H1 (cell line): ENCODE data around the gene KHDC4. TPM values are rescaled to one million over a fixed set of nuclear protein-coding genes. Genes with fewer than 3 reads are reported as not detected.

Experiments used
- CTCF ChIA-PET: fragments of 300-600 bp; sonication (Branson Sonifier 250); formaldehyde crosslinking; loops from one replicate; lab custom pipeline; 2021; ENCODE audit not compliant: partially characterized antibody; lab: Charles Lee
- POLR2A ChIA-PET: fragments of 300-600 bp; sonication (Branson Sonifier 250); formaldehyde crosslinking; loops from one replicate; lab custom pipeline; 2021; ENCODE audit warnings: inconsistent platforms; ENCODE audit not compliant: partially characterized antibody; lab: Charles Lee
- DNase-seq, 2 experiments: peaks; one replicate each; pipeline versions ENCODE4 v3.0.0 to v3.0.0-alpha.2; 2010 to 2022; ENCODE audit warnings: low spot score in 2 of 2, low read depth in 1 of 2, mixed read lengths in 1 of 2
- FAIRE-seq: peaks from 2 replicates; lab custom pipeline; 2011; peaks lifted over from hg19 to GRCh38; lab: Jason Lieb, UNC
- H2AFZ ChIP-seq: 2 replicates; pipeline ENCODE4 v1.8.1; 2012; ENCODE audit warnings: low read length, inconsistent platforms
- H2AK5ac ChIP-seq: 2 replicates; pipeline ENCODE4 v1.6.1; 2013; ENCODE audit warnings: low read depth, low read length
- H2BK120ac ChIP-seq: replicated peaks from 2 replicates; pipeline ENCODE3; 2013; ENCODE audit warnings: low read depth, low read length, inconsistent platforms
- H2BK12ac ChIP-seq: 2 replicates; pipeline ENCODE4 v1.6.1; 2013; ENCODE audit warnings: low read depth, low read length
- H2BK15ac ChIP-seq: 2 replicates; pipeline ENCODE4 v1.6.1; 2013; ENCODE audit warnings: low read length
- H2BK20ac ChIP-seq: 2 replicates; pipeline ENCODE4 v1.6.1; 2013; ENCODE audit warnings: low read length
- H2BK5ac ChIP-seq: 2 replicates; pipeline ENCODE4 v1.6.1; 2013; ENCODE audit warnings: low read depth, low read length
- H3K14ac ChIP-seq: 2 replicates; pipeline ENCODE4 v1.6.1; 2013; ENCODE audit warnings: inconsistent platforms; ENCODE audit not compliant: insufficient read length
- H3K18ac ChIP-seq: 2 replicates; pipeline ENCODE4 v1.6.1; 2013; ENCODE audit warnings: low read length; ENCODE audit errors: extremely low read depth
- H3K23ac ChIP-seq: 2 replicates; pipeline ENCODE4 v1.6.1; 2013; ENCODE audit warnings: inconsistent platforms; ENCODE audit not compliant: insufficient read length
- H3K23me2 ChIP-seq: 2 replicates; pipeline ENCODE4 v1.6.1; 2013; ENCODE audit warnings: low read depth, low read length
- H3K27ac ChIP-seq: 2 replicates; pipeline ENCODE4 v1.6.1; 2011; ENCODE audit warnings: low read depth, low read length, inconsistent platforms
- H3K27me3 ChIP-seq, 4 experiments: replicated peaks in 1 of 4; 1 replicate in 1 of 4; 2 replicates in 3 of 4; pipeline versions ENCODE4 v1.6.1 to v1.8.1; 2011 to 2013; ENCODE audit warnings: low read length in 3 of 4, mild to moderate bottlenecking in 3 of 4, inconsistent platforms in 2 of 4, mixed read lengths in 2 of 4, moderate library complexity in 1 of 4; ENCODE audit not compliant: control insufficient read depth in 3 of 4, insufficient read depth in 3 of 4; ENCODE audit errors: extremely low read depth in 1 of 4
- H3K36me3 ChIP-seq, 4 experiments: 2 replicates each; pipeline versions ENCODE4 v1.6.1 to v1.8.1; 2011 to 2013; ENCODE audit warnings: mild to moderate bottlenecking in 4 of 4, low read length in 3 of 4, moderate library complexity in 2 of 4, control low read depth in 1 of 4, inconsistent platforms in 1 of 4; ENCODE audit not compliant: insufficient read depth in 4 of 4, control insufficient read depth in 2 of 4
- H3K4ac ChIP-seq: replicated peaks from 2 replicates; pipeline ENCODE3; 2013; ENCODE audit warnings: low read length, low read depth, mixed read lengths, inconsistent platforms; ENCODE audit not compliant: insufficient read length
- H3K4me1 ChIP-seq, 4 experiments: replicated peaks in 1 of 4; 1 replicate in 1 of 4; 2 replicates in 3 of 4; pipeline versions ENCODE4 v1.6.1 to v1.8.1; 2011 to 2013; ENCODE audit warnings: low read length in 3 of 4, inconsistent platforms in 2 of 4, mixed read lengths in 1 of 4; ENCODE audit not compliant: insufficient read depth in 4 of 4, control insufficient read depth in 3 of 4
- H3K4me2 ChIP-seq, 2 experiments: 2 replicates each; pipeline versions ENCODE4 v1.6.1 to v1.8.1; 2011 to 2013; ENCODE audit warnings: low read depth in 2 of 2, low read length in 2 of 2, control low read depth in 1 of 2, inconsistent platforms in 1 of 2, mild to moderate bottlenecking in 1 of 2; ENCODE audit not compliant: insufficient read depth in 1 of 2
- H3K4me3 ChIP-seq, 4 experiments: fragments of 200-600, 300-600 bp in 1 of 4; sonication (generic), shearing (Covaris generic), sonication (Bioruptor Twin) in 1 of 4; 2 replicates each; pipeline versions ENCODE4 v1.5.1 to v1.8.1; 2011 to 2016; ENCODE audit warnings: low read length in 4 of 4, low read depth in 3 of 4, control low read depth in 2 of 4, inconsistent platforms in 2 of 4, mild to moderate bottlenecking in 2 of 4, mixed read lengths in 1 of 4, moderate library complexity in 1 of 4; ENCODE audit not compliant: insufficient read depth in 2 of 4; ENCODE audit errors: extremely low read depth in 1 of 4
- H3K56ac ChIP-seq: replicated peaks from 2 replicates; pipeline ENCODE3; 2013; ENCODE audit warnings: low read depth, mild to moderate bottlenecking, mixed read lengths, low read length, inconsistent platforms; ENCODE audit not compliant: insufficient read length
- H3K79me1 ChIP-seq: 2 replicates; pipeline ENCODE4 v1.6.1; 2013; ENCODE audit warnings: low read depth, low read length, control low read depth
- H3K79me2 ChIP-seq, 2 experiments: 2 replicates each; pipeline versions ENCODE4 v1.6.1 to v1.8.1; 2012 to 2013; ENCODE audit warnings: low read length in 2 of 2, mild to moderate bottlenecking in 2 of 2, inconsistent platforms in 1 of 2; ENCODE audit not compliant: insufficient read depth in 2 of 2, control insufficient read depth in 1 of 2
- H3K9ac ChIP-seq, 4 experiments: replicated peaks in 1 of 4; 1 replicate in 1 of 4; 2 replicates in 3 of 4; pipeline versions ENCODE4 v1.6.1 to v1.8.1; 2011 to 2013; ENCODE audit warnings: low read depth in 3 of 4, low read length in 3 of 4, control low read depth in 2 of 4, mild to moderate bottlenecking in 2 of 4, moderate library complexity in 2 of 4, inconsistent platforms in 1 of 4; ENCODE audit errors: extremely low read depth in 1 of 4
- H3K9me3 ChIP-seq, 2 experiments: 2 replicates each; pipeline versions ENCODE4 v1.6.1 to v1.8.1; 2012 to 2013; ENCODE audit warnings: mild to moderate bottlenecking in 2 of 2, moderate library complexity in 2 of 2, control low read depth in 1 of 2, inconsistent platforms in 1 of 2, low read depth in 1 of 2, low read length in 1 of 2, mixed read lengths in 1 of 2; ENCODE audit not compliant: insufficient read depth in 2 of 2
- H4K20me1 ChIP-seq, 2 experiments: replicated peaks in 1 of 2; 2 replicates each; pipeline versions ENCODE3 to v1.8.1; 2011 to 2013; ENCODE audit warnings: inconsistent platforms in 2 of 2, low read length in 2 of 2, mild to moderate bottlenecking in 1 of 2; ENCODE audit not compliant: insufficient read depth in 2 of 2, control insufficient read depth in 1 of 2
- H4K5ac ChIP-seq: 2 replicates; pipeline ENCODE4 v1.6.1; 2013; ENCODE audit warnings: low read length, low read depth, mixed read lengths, inconsistent platforms; ENCODE audit not compliant: insufficient read length
- H4K8ac ChIP-seq: 2 replicates; pipeline ENCODE4 v1.8.0; 2013; ENCODE audit warnings: mild to moderate bottlenecking, moderate library complexity, low read length, inconsistent platforms; ENCODE audit not compliant: insufficient read depth; ENCODE audit errors: extremely low read depth
- H4K91ac ChIP-seq: replicated peaks from 2 replicates; pipeline ENCODE3; 2013; ENCODE audit warnings: low read length, mixed read lengths, inconsistent platforms; ENCODE audit not compliant: insufficient read length
- CBX8 ChIP-seq: fragments of 300-800, 300-1000 bp; sonication (generic); IDR thresholded peaks from 2 replicates; pipeline ENCODE4 v1.7.1; 2016; ENCODE audit warnings: low read depth, low read length, borderline replicate concordance
- CHD2 ChIP-seq: IDR thresholded peaks from 2 replicates; pipeline ENCODE4 v1.6.1; 2012; ENCODE audit warnings: low read length, improper control_type of control experiment
- GTF2F1 ChIP-seq: IDR thresholded peaks from 2 replicates; pipeline ENCODE4 v1.6.1; 2012; ENCODE audit warnings: low read depth, low read length, improper control_type of control experiment, borderline replicate concordance
- HDAC2 ChIP-seq, 2 experiments: fragments of 300-600 bp in 1 of 2; sonication (generic) in 1 of 2; IDR thresholded peaks; 2 replicates each; pipeline ENCODE4 v1.6.1; 2011 to 2012; ENCODE audit warnings: low read depth in 2 of 2, low read length in 2 of 2, mild to moderate bottlenecking in 2 of 2, moderate library complexity in 2 of 2, borderline replicate concordance in 1 of 2, inconsistent platforms in 1 of 2
- RFX5 ChIP-seq: IDR thresholded peaks from 2 replicates; pipeline ENCODE4 v1.6.1; 2011; ENCODE audit warnings: low read depth, low read length, improper control_type of control experiment, borderline replicate concordance
- SIN3A ChIP-seq, 2 experiments: IDR thresholded peaks in 1 of 2; conservative IDR thresholded peaks in 1 of 2; 2 replicates each; pipeline ENCODE4 v1.6.1; 2011 to 2012; ENCODE audit warnings: low read length in 2 of 2, improper control_type of control experiment in 1 of 2, low read depth in 1 of 2, mild to moderate bottlenecking in 1 of 2
- YY1 ChIP-seq: IDR thresholded peaks from 2 replicates; pipeline ENCODE4 v1.6.1; 2011; ENCODE audit warnings: low read depth, mild to moderate bottlenecking, low read length
- WGBS, 2 experiments: shearing (Covaris generic) in 1 of 2; methylation state at CpG; one replicate each; pipeline versions ENCODE4 v1.1.6 to v1.1.7; 2013 to 2015; ENCODE audit warnings: low lambda C conversion rate in 2 of 2, mixed read lengths in 2 of 2, inconsistent platforms in 1 of 2, low coverage in 1 of 2, missing lambda C conversion rate in 1 of 2; ENCODE audit not compliant: insufficient replicate concordance in 2 of 2, insufficient coverage in 1 of 2, insufficient read length in 1 of 2; ENCODE audit errors: extremely low coverage in 1 of 2, missing lambda C conversion rate in 1 of 2; 5-methylcytosine and 5-hydroxymethylcytosine counted together
- polyA plus RNA-seq, 7 experiments: library from polyadenylated mRNA; depleted of rRNA in 3 of 7; stranded (reverse) in 5 of 7; unstranded in 2 of 7; fragments of >200 nt in 5 of 7; fragments of 200-250 nt in 2 of 7; gene quantifications; 1 replicate in 5 of 7; 2 replicates in 1 of 7; 4 replicates in 1 of 7; pipeline versions ENCODE4 v1.2.1 to v1.2.3, GENCODE V29; 2011 to 2013; ENCODE audit warnings: missing spikeins in 2 of 7, mixed read lengths in 2 of 7
- total RNA-seq: library from RNA; stranded (reverse); fragmentation: NEBNext Ultra II Directional; extraction: Animal tissue kit (Norgen Biotek cat#: 25700); gene quantifications from 2 replicates; pipeline ENCODE4 v1.2.1, GENCODE V29; 2021

KHDC4 gene
- total and polyA plus RNA-seq, 2 of the 8 experiments (the other 6 are each of a cell fraction or from before 2014, with no cell fraction given): 56.6 to 81.1 TPM

DNA sequence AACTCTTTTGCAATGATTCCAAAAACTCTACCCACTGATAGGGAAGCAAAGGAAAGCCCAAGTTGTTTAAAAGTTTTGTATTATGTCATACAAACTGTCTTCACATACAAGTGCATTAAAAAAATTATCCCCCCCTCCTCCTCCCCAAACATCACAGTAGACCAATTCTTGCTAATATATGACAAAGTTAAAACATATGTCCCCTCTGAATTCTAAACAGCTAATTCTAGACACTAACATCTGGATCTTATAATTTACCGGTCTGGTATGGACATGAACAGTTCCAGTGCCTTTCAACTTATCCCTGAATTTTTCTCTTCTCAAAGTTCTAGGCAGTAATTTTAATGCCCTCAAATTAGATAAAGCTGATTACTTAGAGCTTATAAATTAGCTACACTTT, 36.5 kb downstream of the KHDC4 start:
- Histone ChIP-seq H3K27ac (no peak overlapping the region), H4K91ac (no peak overlapping the region), H3K14ac (no peak overlapping the region), H3K4me3 (no peak overlapping the region), H3K36me3 (peaks cover 13 to 41% (median 26%) of the 10 kb centered on the region in 4 experiments), H3K23me2 (no peaks in the 10 kb centered on the region), H3K56ac (no peak overlapping the region), H2AFZ (no peak overlapping the region), H2BK12ac (no peak overlapping the region), H3K4me1 (no peaks in the 10 kb centered on the region), H3K27me3 (no peaks in the 10 kb centered on the region), H2BK15ac (no peak overlapping the region), H3K79me2 (no peaks in the 10 kb centered on the region), H3K18ac (no peak overlapping the region), H4K8ac (no peak overlapping the region), H2BK20ac (no peak overlapping the region), H3K4ac (no peak overlapping the region), H3K79me1 (no peaks in the 10 kb centered on the region), H4K20me1 (no peaks in the 10 kb centered on the region), H2BK5ac (no peak overlapping the region), H3K23ac (no peak overlapping the region), H3K9ac (no peak overlapping the region), H3K9me3 (no peaks in the 10 kb centered on the region), H2BK120ac (no peak overlapping the region), H4K5ac (no peak overlapping the region), H3K4me2 (no peak overlapping the region), H2AK5ac (no peak overlapping the region)
- 96% methylated on average over 1 of the region's 1 CpG; no CpG with 5 or more reads in 1 of the 2 experiments for whole genome bisulfite sequencing, 2 experiments
- TF ChIP-seq GTF2F1: no peak
- TF ChIP-seq YY1: no peak
- TF ChIP-seq SIN3A (conservative IDR thresholded peaks at IDR 0.05 in 1 of 2, IDR thresholded peaks at IDR 0.05 in 1 of 2; ENCODE audit: low read depth in 1 of 2, low read length in 2 of 2): no peak
- no peak for TF ChIP-seq CHD2
- TF ChIP-seq CBX8: no peak
- no peak for TF ChIP-seq RFX5
- no peak for TF ChIP-seq HDAC2 (IDR thresholded peaks at IDR 0.05; ENCODE audit: borderline replicate concordance in 1 of 2, low read depth in 2 of 2, low read length in 2 of 2)
- FAIRE-seq (no peak), DNase-seq (no peak)
- CTCF ChIA-PET: interaction anchor here (0.5 to 1.1 kb wide), 3 partner anchors 15 to 26 kb away, joined by 3 to 4 read pairs (median 3); no protein-coding TSS in a partner anchor
- POLR2A ChIA-PET: interaction anchor here (0.5 to 2.4 kb wide), 2 partner anchors 35 to 42 kb away, joined by 5 to 8 read pairs; partner anchors contain the start of gene KHDC4
